IMR-90 (cell line): ENCODE data around the gene FGF21. TPM values are rescaled to one million over a fixed set of nuclear protein-coding genes. Genes with fewer than 3 reads are reported as not detected.

Experiments used
- ATAC-seq: fragments of 200-7000 bp; cut with Tn5 transposase; 2 replicates; pipeline ENCODE4 v1.9.1; 2020; ENCODE audit warnings: low read depth, mild to moderate bottlenecking, moderate library complexity
- BruUV-seq: library from RNA; stranded (reverse); fragments of 400-500 nt; replicated peaks from 2 replicates; lab custom pipeline; 2021; lab: Mats Ljungman, UMichigan
- CTCF ChIA-PET: fragments of 300-600 bp; formaldehyde crosslinking; extraction: SDS; loops from one replicate; lab custom pipeline; 2021; ENCODE audit warnings: antibody characterized with exemption; lab: Yijun Ruan, JAX
- POLR2A ChIA-PET: fragments of 300-600 bp; sonication (Branson Sonifier 250); formaldehyde crosslinking; loops from one replicate; lab custom pipeline; 2022; ENCODE audit warnings: antibody characterized with exemption; ENCODE audit not compliant: unreplicated experiment; lab: Charles Lee
- DNase-seq: peaks from one replicate; pipeline ENCODE4 v3.0.0; 2013
- H2AFZ ChIP-seq: replicated peaks from 2 replicates; pipeline ENCODE3; 2013; ENCODE audit warnings: low read length, mild to moderate bottlenecking; ENCODE audit not compliant: poor library complexity
- H2AK5ac ChIP-seq: 2 replicates; pipeline ENCODE4 v1.6.1; 2013; ENCODE audit warnings: low read depth, low read length, inconsistent platforms
- H2AK9ac ChIP-seq: replicated peaks from 2 replicates; pipeline ENCODE3; 2013; ENCODE audit warnings: mild to moderate bottlenecking, low read depth, low read length, moderate library complexity; ENCODE audit not compliant: poor library complexity
- H2BK120ac ChIP-seq: 2 replicates; pipeline ENCODE4 v1.6.1; 2013; ENCODE audit warnings: low read depth, low read length, inconsistent platforms
- H2BK15ac ChIP-seq: 3 replicates; pipeline ENCODE4 v1.6.1; 2013; ENCODE audit warnings: low read depth, low read length, inconsistent platforms
- H2BK20ac ChIP-seq: 2 replicates; pipeline ENCODE4 v1.6.1; 2013; ENCODE audit warnings: low read depth, mild to moderate bottlenecking, inconsistent platforms, low read length, moderate library complexity
- H2BK5ac ChIP-seq: 2 replicates; pipeline ENCODE4 v1.6.1; 2013; ENCODE audit warnings: mild to moderate bottlenecking, low read depth, low read length, inconsistent platforms; ENCODE audit not compliant: poor library complexity, severe bottlenecking
- H3K14ac ChIP-seq: replicated peaks from 2 replicates; pipeline ENCODE4 v1.6.1; 2013; ENCODE audit warnings: low read depth, low read length, inconsistent platforms
- H3K18ac ChIP-seq: 2 replicates; pipeline ENCODE4 v1.6.1; 2013; ENCODE audit warnings: low read depth, low read length, control low read depth
- H3K23ac ChIP-seq: 2 replicates; pipeline ENCODE4 v1.6.1; 2013; ENCODE audit warnings: low read depth, low read length, inconsistent platforms
- H3K27ac ChIP-seq: 2 replicates; pipeline ENCODE4 v1.5.1; 2013; ENCODE audit warnings: mild to moderate bottlenecking, control low read depth, low read length; ENCODE audit not compliant: insufficient read depth
- H3K27me3 ChIP-seq: 2 replicates; pipeline ENCODE4 v1.6.1; 2013; ENCODE audit warnings: low read length; ENCODE audit not compliant: control insufficient read depth, insufficient read depth
- H3K36me3 ChIP-seq: 2 replicates; pipeline ENCODE4 v1.6.1; 2013; ENCODE audit warnings: low read length, mixed read lengths; ENCODE audit not compliant: control insufficient read depth, insufficient read depth
- H3K4ac ChIP-seq: 2 replicates; pipeline ENCODE4 v1.6.1; 2013; ENCODE audit warnings: low read depth, low read length, inconsistent platforms
- H3K4me1 ChIP-seq: 2 replicates; pipeline ENCODE4 v1.6.1; 2013; ENCODE audit warnings: low read length, mixed read lengths; ENCODE audit not compliant: control insufficient read depth, insufficient read depth
- H3K4me2 ChIP-seq: 2 replicates; pipeline ENCODE4 v1.6.1; 2013; ENCODE audit warnings: low read depth, mild to moderate bottlenecking, control low read depth, low read length, moderate library complexity
- H3K4me3 ChIP-seq: 2 replicates; pipeline ENCODE4 v1.5.1; 2013; ENCODE audit warnings: low read depth, mild to moderate bottlenecking, control low read depth, low read length, moderate library complexity; ENCODE audit not compliant: insufficient read depth
- H3K56ac ChIP-seq: 2 replicates; pipeline ENCODE4 v1.6.1; 2013; ENCODE audit warnings: low read length, inconsistent platforms; ENCODE audit not compliant: insufficient read depth; ENCODE audit errors: extremely low read depth
- H3K79me1 ChIP-seq, 2 experiments: 2 replicates each; pipeline ENCODE4 v1.6.1; 2013; ENCODE audit warnings: low read length in 2 of 2, inconsistent platforms in 1 of 2, low read depth in 1 of 2
- H3K9ac ChIP-seq: 2 replicates; pipeline ENCODE4 v1.6.1; 2013; ENCODE audit warnings: low read depth, low read length, control low read depth
- H3K9me1 ChIP-seq: 2 replicates; pipeline ENCODE4 v1.6.1; 2013; ENCODE audit warnings: low read length, inconsistent platforms; ENCODE audit not compliant: insufficient read depth
- H3K9me3 ChIP-seq: 2 replicates; pipeline ENCODE4 v1.6.1; 2013; ENCODE audit warnings: low read length; ENCODE audit not compliant: control insufficient read depth, insufficient read depth
- H4K20me1 ChIP-seq: 2 replicates; pipeline ENCODE4 v1.6.1; 2013; ENCODE audit warnings: low read length, inconsistent platforms; ENCODE audit not compliant: insufficient read depth
- H4K5ac ChIP-seq: 2 replicates; pipeline ENCODE4 v1.6.1; 2013; ENCODE audit warnings: mild to moderate bottlenecking, low read depth, low read length, control low read depth
- H4K8ac ChIP-seq, 2 experiments: 2 replicates each; pipeline ENCODE4 v1.6.1; 2013; ENCODE audit warnings: low read depth in 2 of 2, low read length in 2 of 2, control low read depth in 1 of 2, inconsistent platforms in 1 of 2
- H4K91ac ChIP-seq: 2 replicates; pipeline ENCODE4 v1.6.1; 2013; ENCODE audit warnings: low read depth, low read length, inconsistent platforms; ENCODE audit not compliant: insufficient read depth
- BHLHE40 ChIP-seq: fragments of 150-350 bp; IDR thresholded peaks from 2 replicates; pipeline ENCODE4 v1.6.1; 2016; ENCODE audit warnings: mild to moderate bottlenecking, low read depth, low read length
- CEBPB ChIP-seq: IDR thresholded peaks from 2 replicates; pipeline ENCODE4 v1.6.1; 2012; ENCODE audit warnings: low read depth, low read length, improper control_type of control experiment
- CHD1 ChIP-seq: IDR thresholded peaks from 2 replicates; pipeline ENCODE4 v1.6.1; 2012; ENCODE audit warnings: low read depth, low read length, improper control_type of control experiment
- CTCF ChIP-seq: conservative IDR thresholded peaks from 2 replicates; pipeline ENCODE4 v1.5.1; 2012; ENCODE audit warnings: mild to moderate bottlenecking, low read depth, low read length, improper control_type of control experiment
- ELK1 ChIP-seq: fragments of 150-350 bp; IDR thresholded peaks from 2 replicates; pipeline ENCODE4 v1.6.1; 2016; ENCODE audit warnings: low read depth, mild to moderate bottlenecking, low read length, moderate library complexity, borderline replicate concordance
- FOS ChIP-seq: fragments of 150-350 bp; IDR thresholded peaks from 2 replicates; pipeline ENCODE4 v1.6.1; 2016; ENCODE audit warnings: low read depth, low read length
- MAZ ChIP-seq: IDR thresholded peaks from 2 replicates; pipeline ENCODE4 v1.6.1; 2012; ENCODE audit warnings: low read depth, mild to moderate bottlenecking, low read length, improper control_type of control experiment, moderate library complexity, borderline replicate concordance
- MXI1 ChIP-seq: IDR thresholded peaks from 2 replicates; pipeline ENCODE4 v1.6.1; 2012; ENCODE audit warnings: low read depth, mild to moderate bottlenecking, low read length, moderate library complexity, borderline replicate concordance
- NFE2L2 ChIP-seq: fragments of 150-350 bp; IDR thresholded peaks from 2 replicates; pipeline ENCODE4 v1.6.1; 2016; ENCODE audit warnings: low read depth, mild to moderate bottlenecking, low read length
- POLR2A ChIP-seq: IDR thresholded peaks from 2 replicates; pipeline ENCODE4 v1.6.1; 2012; ENCODE audit warnings: mild to moderate bottlenecking, low read depth, low read length
- RAD21 ChIP-seq: IDR thresholded peaks from 2 replicates; pipeline ENCODE4 v1.6.1; 2012; ENCODE audit warnings: low read length, improper control_type of control experiment
- RCOR1 ChIP-seq: IDR thresholded peaks from 2 replicates; pipeline ENCODE4 v1.6.1; 2012; ENCODE audit warnings: mild to moderate bottlenecking, low read length, improper control_type of control experiment; ENCODE audit not compliant: insufficient replicate concordance
- RFX5 ChIP-seq: IDR thresholded peaks from 2 replicates; pipeline ENCODE4 v1.8.0; 2012; ENCODE audit warnings: low read depth, mild to moderate bottlenecking, low read length, moderate library complexity
- SMC3 ChIP-seq: fragments of 150-350 bp; IDR thresholded peaks from 2 replicates; pipeline ENCODE4 v1.6.1; 2016; ENCODE audit warnings: low read depth, mild to moderate bottlenecking, antibody characterized with exemption, low read length, moderate library complexity
- WGBS, 2 experiments: methylation state at CpG; one replicate each; pipeline versions ENCODE4 v1.1.5 to v1.1.7; 2013; ENCODE audit warnings: missing lambda C conversion rate in 2 of 2; ENCODE audit not compliant: insufficient read length in 1 of 2; ENCODE audit errors: extremely low coverage in 2 of 2; 5-methylcytosine and 5-hydroxymethylcytosine counted together
- dilution Hi-C: fragments of 300-500 bp; cut with HindIII; formaldehyde crosslinking; loops from one replicate; pipeline ENCODE4 v1.14.3; 2018; ENCODE audit warnings: low sequenced_read_pairs; ENCODE audit not compliant: unreplicated experiment
- in situ Hi-C: fragments of 300-500 bp; cut with MboI; formaldehyde crosslinking; loops from 3 replicates; pipeline ENCODE4 v1.14.3; 2019; ENCODE audit warnings: low sequenced_read_pairs, inconsistent platforms, mixed read lengths
- intact Hi-C: fragments of 100-400 bp; cut with micrococcal nuclease; formaldehyde crosslinking; loops from 2 replicates; pipeline ENCODE4 v1.10.0; 2022
- polyA plus RNA-seq, 3 experiments: library from polyadenylated mRNA; depleted of rRNA; stranded (reverse); fragments of >200 nt; gene quantifications; 2 replicates each; pipeline ENCODE4 v1.2.3, GENCODE V29; 2012; ENCODE audit warnings: low replicate concordance in 1 of 3
- total RNA-seq: library from RNA; depleted of rRNA; stranded (reverse); fragments of >200 nt; gene quantifications from 2 replicates; pipeline ENCODE4 v1.2.3, GENCODE V29; 2012
- TF ChIP-seq, protein P1 (sequence below): fragments of 150-350 bp; IDR thresholded peaks from 2 replicates; pipeline ENCODE4 v1.6.1; 2017; ENCODE audit warnings: mild to moderate bottlenecking, antibody characterized with exemption, low read length, low read depth

The FGF21 gene
- total and polyA plus RNA-seq, 2 of the 4 experiments (the other 2 are of a cell fraction) = not detected

GRCh38 chr19:48793271-48793670, 37.9 kb downstream of the FGF21 start:
- ATAC-seq (no peak), DNase-seq (no peak)
- ChIA-PET POLR2A (no interaction called here), CTCF (interaction anchor here (0.5 kb wide), 1 partner anchor 137 kb away, joined by 5 read pairs; no protein-coding TSS in a partner anchor)
- Histone ChIP-seq H3K9ac (no peak overlapping the region), H2BK5ac (no peak overlapping the region), H2BK15ac (no peak overlapping the region), H3K4me1 (peaks cover 3% of the 10 kb centered on the region; the same call in 1 of the 2 replicates), H3K4me3 (no peak overlapping the region), H3K4me2 (no peak overlapping the region), H2BK20ac (no peak overlapping the region), H2AFZ (no peak overlapping the region), H3K36me3 (no peaks in the 10 kb centered on the region), H4K5ac (no peak overlapping the region), H3K9me1 (no peaks in the 10 kb centered on the region), H4K91ac (no peak overlapping the region), H2BK120ac (no peak overlapping the region), H3K18ac (no peak overlapping the region), H3K56ac (no peak overlapping the region), H2AK9ac (peak overlapping the region; percentile 14), H3K9me3 (no peaks in the 10 kb centered on the region), H4K8ac (no peak overlapping the region), H3K23ac (no peak overlapping the region), H3K27ac (no peak overlapping the region), H3K14ac (no peak overlapping the region), H2AK5ac (no peak overlapping the region), H4K20me1 (0 out of 2 replicates have a peak, but pooled peaks cover 2% of the 10 kb centered on the region), H3K79me1 (no peaks in the 10 kb centered on the region), H3K27me3 (no peaks in the 10 kb centered on the region), H3K4ac (no peak overlapping the region)
- intact Hi-C loops (no loop called here), dilution Hi-C loops (no loop called here), in situ Hi-C loops (loop anchor here (5.0 kb wide), 2 partner anchors 44 to 179 kb away; partner anchors contain the start of gene HSD17B14)
- 79% methylated on average over 4 of the region's 8 CpGs; no CpG with 5 or more reads in 1 of the 2 experiments for WGBS, 2 experiments
- BruUV-seq = no TSS peak
- TF ChIP-seq RFX5 (no peak), MXI1 (no peak), SMC3 (no peak), NFE2L2 (no peak), ELK1 (no peak), CHD1 (no peak), CTCF (no peak), RCOR1 (no peak), POLR2A (no peak), MAZ (no peak), CEBPB (no peak), RAD21 (no peak), BHLHE40 (no peak), FOS (no peak)
- TF ChIP-seq, protein P1, sequence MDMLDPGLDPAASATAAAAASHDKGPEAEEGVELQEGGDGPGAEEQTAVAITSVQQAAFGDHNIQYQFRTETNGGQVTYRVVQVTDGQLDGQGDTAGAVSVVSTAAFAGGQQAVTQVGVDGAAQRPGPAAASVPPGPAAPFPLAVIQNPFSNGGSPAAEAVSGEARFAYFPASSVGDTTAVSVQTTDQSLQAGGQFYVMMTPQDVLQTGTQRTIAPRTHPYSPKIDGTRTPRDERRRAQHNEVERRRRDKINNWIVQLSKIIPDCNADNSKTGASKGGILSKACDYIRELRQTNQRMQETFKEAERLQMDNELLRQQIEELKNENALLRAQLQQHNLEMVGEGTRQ = no peak
